GM12878 (cell line): ENCODE measurements around the gene DND1.

Source experiments
- SMAD1 ChIP-seq: fragments of 450-650 bp; IDR thresholded peaks from 2 replicates; pipeline ENCODE4 v1.6.1; 2018; ENCODE audit warnings: mild to moderate bottlenecking, low read depth; ENCODE audit not compliant: partially characterized antibody
- SREBF2 ChIP-seq: IDR thresholded peaks from 2 replicates; pipeline ENCODE4 v1.6.1; 2012; ENCODE audit warnings: mild to moderate bottlenecking, low read length

DNA sequence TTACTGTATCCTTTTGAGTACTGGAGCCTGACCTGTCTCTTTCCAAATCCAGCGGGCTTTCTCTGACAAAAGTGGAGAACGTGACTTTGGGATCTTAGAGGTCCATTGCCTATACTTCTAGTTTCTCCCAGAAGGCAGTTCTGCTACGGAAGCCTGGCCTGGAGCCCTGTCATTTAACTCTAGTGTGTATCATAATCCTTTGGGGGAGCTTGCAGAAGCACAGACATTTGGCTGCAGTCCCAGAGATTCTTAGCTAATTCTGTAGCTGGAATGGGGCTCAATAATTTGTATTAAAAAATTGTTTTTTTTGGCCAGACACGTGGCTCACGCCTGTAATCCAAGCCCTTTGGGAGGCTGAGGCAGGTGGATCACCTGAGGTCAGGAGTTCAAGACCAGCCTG, 20.9 kb upstream of the DND1 start:
- TF ChIP-seq SREBF2 (no peak), SMAD1 (no peak)
